ENCODE data around the gene DLGAP3. TPM values are rescaled to one million over a fixed set of nuclear protein-coding genes. Genes with fewer than 3 reads are reported as not detected.
"Not testable (repeated sequence)": the region's sequence is repeated elsewhere in the genome, so short reads cannot be mapped to it uniquely, and the experiment has no call there.

The DLGAP3 gene
- total RNA-seq, 6 experiments from 2014 or later: 0.07 TPM; not detected in 5

DNA sequence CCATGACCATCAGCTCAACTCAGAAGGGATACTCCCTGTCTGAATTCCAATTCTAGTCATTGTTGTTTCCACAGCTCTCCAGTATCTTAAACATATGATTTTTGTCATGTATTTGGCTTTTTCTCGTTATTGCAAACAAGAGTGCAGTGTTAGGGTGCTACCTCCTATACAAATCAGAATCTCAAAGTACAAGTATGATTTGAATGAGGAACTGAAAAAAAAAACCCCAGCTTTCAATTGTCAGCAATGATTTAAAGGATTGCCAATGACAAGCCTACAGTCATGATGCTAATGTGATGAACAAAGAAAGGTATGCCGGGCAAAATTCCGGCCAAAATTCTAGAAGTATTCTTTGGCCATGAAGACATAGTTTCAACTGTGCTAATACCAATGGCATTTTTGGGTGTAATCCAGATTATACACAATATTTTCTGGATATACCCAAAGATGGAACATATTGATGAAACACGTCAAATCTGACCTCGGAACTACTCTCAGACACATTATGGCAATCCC, 40.8 kb upstream of the DLGAP3 start:
- Mint-ChIP-seq H3K9me3 (peaks cover 5% of the 10 kb centered on the region; the same call in 1 of the 2 replicates), H3K27me3 (ENCODE audit: insufficient read depth) (peaks cover 5% of the 10 kb centered on the region), H3K27ac (no peak overlapping the region), H3K4me1 (ENCODE audit: low read depth) (peaks cover 6% of the 10 kb centered on the region; the same call in 1 of the 2 replicates), H3K4me3 (no peak overlapping the region), H3K36me3 (ENCODE audit: low read depth) (no peaks in the 10 kb centered on the region)
- no peak for DNase-seq
- TF ChIP-seq, protein P1, sequence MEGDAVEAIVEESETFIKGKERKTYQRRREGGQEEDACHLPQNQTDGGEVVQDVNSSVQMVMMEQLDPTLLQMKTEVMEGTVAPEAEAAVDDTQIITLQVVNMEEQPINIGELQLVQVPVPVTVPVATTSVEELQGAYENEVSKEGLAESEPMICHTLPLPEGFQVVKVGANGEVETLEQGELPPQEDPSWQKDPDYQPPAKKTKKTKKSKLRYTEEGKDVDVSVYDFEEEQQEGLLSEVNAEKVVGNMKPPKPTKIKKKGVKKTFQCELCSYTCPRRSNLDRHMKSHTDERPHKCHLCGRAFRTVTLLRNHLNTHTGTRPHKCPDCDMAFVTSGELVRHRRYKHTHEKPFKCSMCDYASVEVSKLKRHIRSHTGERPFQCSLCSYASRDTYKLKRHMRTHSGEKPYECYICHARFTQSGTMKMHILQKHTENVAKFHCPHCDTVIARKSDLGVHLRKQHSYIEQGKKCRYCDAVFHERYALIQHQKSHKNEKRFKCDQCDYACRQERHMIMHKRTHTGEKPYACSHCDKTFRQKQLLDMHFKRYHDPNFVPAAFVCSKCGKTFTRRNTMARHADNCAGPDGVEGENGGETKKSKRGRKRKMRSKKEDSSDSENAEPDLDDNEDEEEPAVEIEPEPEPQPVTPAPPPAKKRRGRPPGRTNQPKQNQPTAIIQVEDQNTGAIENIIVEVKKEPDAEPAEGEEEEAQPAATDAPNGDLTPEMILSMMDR (IDR thresholded peaks at IDR 0.05): no peak

DNA sequence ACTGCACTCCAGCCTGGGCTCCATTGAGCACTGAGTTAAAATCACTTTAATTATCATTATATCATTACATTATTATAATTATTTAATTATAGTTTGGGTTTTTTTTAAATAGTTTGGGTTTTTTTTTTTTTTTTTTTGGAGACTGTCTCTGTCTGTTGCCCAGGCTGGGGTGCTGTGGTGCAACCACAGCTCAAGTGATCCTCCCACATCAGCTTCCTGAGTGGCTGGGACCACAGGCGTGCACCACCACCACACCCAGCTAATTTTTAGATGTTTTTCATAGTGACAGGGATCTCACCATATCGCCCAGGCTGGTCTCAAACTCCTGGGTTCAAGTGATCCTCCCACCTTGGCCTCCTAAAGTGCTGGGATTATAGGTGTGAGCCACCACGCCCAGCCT, 38.8 kb upstream of the DLGAP3 start:
- H3K4me3 Mint-ChIP-seq; H3K36me3 Mint-ChIP-seq (ENCODE audit: low read depth); H3K9me3 Mint-ChIP-seq; H3K27ac Mint-ChIP-seq; H3K4me1 Mint-ChIP-seq (ENCODE audit: low read depth); H3K27me3 Mint-ChIP-seq (ENCODE audit: insufficient read depth); DNase-seq: not testable (repeated sequence)

DNA sequence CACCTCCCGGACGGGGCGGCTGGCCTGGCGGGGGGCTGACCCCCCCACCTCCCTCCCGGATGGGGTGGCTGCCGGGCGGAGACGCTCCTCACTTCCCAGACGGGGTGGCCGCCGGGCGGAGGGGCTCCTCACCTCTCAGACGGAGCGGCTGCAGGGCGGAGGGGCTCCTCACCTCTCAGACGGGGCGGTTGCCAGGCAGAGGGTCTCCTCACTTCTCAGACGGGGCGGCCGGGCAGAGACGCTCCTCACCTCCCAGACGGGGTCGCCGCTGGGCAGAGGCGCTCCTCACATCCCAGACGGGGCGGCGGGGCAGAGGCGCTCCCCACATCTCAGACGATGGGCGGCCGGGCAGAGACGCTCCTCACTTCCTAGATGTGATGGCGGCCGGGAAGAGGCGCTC, 38.2 kb upstream of the DLGAP3 start:
- H3K27ac Mint-ChIP-seq; H3K9me3 Mint-ChIP-seq; H3K4me1 Mint-ChIP-seq (ENCODE audit: low read depth): not testable (repeated sequence)

DNA sequence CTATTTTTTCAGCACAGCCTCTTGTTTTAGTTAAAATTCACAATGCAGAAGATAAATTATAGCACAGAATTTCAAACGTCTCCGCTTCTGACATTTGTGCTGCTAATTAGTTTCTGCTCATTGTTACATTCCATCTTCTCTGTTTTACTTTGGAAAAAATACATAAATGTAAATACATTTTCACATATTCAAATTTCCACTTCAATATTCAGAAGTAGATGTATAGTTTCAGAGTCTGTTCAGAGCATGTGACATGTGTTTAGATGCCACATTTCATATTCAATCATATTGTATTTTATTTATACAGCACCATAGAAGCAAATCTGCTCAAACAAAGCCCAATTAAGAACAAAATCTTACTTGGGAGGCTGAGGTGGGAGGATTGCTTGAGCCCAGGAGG, 36.1 kb upstream of the DLGAP3 start:
- Mint-ChIP-seq H3K36me3 (ENCODE audit: low read depth) (no peaks in the 10 kb centered on the region), H3K27ac (no peak overlapping the region), H3K4me3 (no peak overlapping the region), H3K4me1 (ENCODE audit: low read depth) (no peaks in the 10 kb centered on the region; the same call in 1 of the 2 replicates), H3K27me3 (ENCODE audit: insufficient read depth) (no peaks in the 10 kb centered on the region; the same call in 1 of the 2 replicates), H3K9me3 (peaks cover 5% of the 10 kb centered on the region; the same call in 1 of the 2 replicates)
- TF ChIP-seq, protein P1 (IDR thresholded peaks at IDR 0.05): no peak
- no peak for DNase-seq

More for the DNA sequence above, 38.2 kb upstream of the DLGAP3 start:
- DNase-seq; H3K4me3 Mint-ChIP-seq; H3K27me3 Mint-ChIP-seq (ENCODE audit: insufficient read depth); H3K36me3 Mint-ChIP-seq (ENCODE audit: low read depth): not testable (repeated sequence)

DNA sequence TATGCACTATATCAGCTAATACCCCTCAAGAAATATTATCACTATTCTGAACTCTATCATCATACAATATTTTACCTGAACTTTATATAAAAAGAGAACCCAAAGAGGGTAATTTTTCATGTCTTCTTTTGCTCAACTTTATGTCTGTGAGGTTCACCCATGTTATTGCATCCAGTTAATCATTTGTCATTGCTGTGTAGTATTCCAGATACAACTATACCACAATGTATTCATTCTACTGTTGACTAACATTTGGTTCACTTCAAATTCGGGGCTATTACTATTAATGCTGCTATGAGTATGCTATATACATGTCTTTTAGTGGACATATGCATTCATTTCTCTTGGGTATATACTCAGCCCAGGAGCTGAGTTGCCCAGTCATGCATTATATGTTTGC, 21.0 kb upstream of the DLGAP3 start:
- Mint-ChIP-seq H3K4me3 (no peak overlapping the region), H3K36me3 (ENCODE audit: low read depth) (peaks cover 5% of the 10 kb centered on the region; the same call in 1 of the 2 replicates), H3K9me3 (peaks cover 5% of the 10 kb centered on the region; the same call in 1 of the 2 replicates), H3K4me1 (ENCODE audit: low read depth) (no peaks in the 10 kb centered on the region), H3K27ac (no peak overlapping the region), H3K27me3 (ENCODE audit: insufficient read depth) (peaks cover 7% of the 10 kb centered on the region)
- TF ChIP-seq, protein P1 (IDR thresholded peaks at IDR 0.05): no peak
- no peak for DNase-seq

DNA sequence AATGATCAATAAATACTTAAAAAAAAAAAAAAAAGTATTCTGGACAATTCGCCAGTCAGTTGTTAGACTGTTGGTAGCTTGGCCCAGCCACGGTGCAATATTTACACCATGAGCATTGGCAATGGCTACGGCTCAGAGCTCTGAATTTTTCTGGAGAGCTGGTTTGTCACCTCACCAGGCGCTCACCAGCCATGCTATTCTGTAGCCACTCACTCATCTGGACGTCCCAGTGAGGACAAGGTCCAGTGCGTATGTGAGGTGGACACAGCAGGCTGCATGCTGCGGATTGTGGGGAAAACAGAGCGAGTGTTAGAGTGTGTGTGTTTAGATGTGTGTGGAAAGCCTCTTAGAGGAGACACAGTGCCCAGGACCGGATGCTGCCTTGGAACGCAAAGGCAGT, 19.3 kb upstream of the DLGAP3 start:
- not testable (repeated sequence) for H3K36me3 Mint-ChIP-seq (ENCODE audit: low read depth); H3K27me3 Mint-ChIP-seq (ENCODE audit: insufficient read depth); H3K4me3 Mint-ChIP-seq

DNA sequence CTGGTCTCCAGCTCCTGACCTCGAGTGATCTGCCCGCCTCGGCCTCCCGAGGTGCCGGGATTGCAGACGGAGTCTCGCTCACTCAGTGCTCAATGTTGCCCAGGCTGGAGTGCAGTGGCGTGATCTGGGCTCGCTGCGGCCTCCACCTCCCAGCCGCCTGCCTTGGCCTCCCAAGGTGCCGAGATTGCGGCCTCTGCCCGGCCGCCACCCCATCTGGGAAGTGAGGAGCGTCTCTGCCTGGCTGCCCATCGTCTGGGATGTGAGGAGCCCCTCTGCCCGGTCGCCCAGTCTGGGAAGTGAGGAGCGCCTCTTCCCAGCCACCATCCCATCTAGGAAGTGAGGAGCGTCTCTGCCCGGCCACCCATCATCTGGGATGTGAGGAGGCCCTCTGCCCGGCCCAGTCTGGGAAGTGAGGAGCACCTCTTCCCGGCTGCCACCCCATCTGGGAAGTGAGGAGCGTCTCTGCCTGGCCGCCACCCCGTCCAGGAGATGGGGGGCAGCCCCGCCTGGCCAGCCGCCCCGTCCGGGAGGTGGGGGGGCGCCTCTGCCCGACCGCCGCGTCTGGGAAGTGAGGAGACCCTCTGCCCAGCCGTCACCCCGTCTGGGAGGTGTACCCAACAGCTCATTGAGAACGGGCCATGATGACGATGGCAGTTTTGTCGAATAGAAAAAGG, 18.3 kb upstream of the DLGAP3 start:
- not testable (repeated sequence) for H3K9me3 Mint-ChIP-seq; DNase-seq; H3K36me3 Mint-ChIP-seq (ENCODE audit: low read depth); H3K27me3 Mint-ChIP-seq (ENCODE audit: insufficient read depth); H3K27ac Mint-ChIP-seq; H3K4me3 Mint-ChIP-seq; H3K4me1 Mint-ChIP-seq (ENCODE audit: low read depth)

More for the DNA sequence above, 19.3 kb upstream of the DLGAP3 start:
- not testable (repeated sequence) for DNase-seq; H3K27ac Mint-ChIP-seq; H3K4me1 Mint-ChIP-seq (ENCODE audit: low read depth); H3K9me3 Mint-ChIP-seq
